IMR-90 (cell line): ENCODE data around the gene GRIN2A.

ENCODE experiments used
- CEBPB ChIP-seq: IDR thresholded peaks from 2 replicates; pipeline ENCODE4 v1.6.1; 2012; ENCODE audit warnings: low read depth, low read length, improper control_type of control experiment
- FOS ChIP-seq: fragments of 150-350 bp; IDR thresholded peaks from 2 replicates; pipeline ENCODE4 v1.6.1; 2016; ENCODE audit warnings: low read depth, low read length
- MAZ ChIP-seq: IDR thresholded peaks from 2 replicates; pipeline ENCODE4 v1.6.1; 2012; ENCODE audit warnings: low read depth, mild to moderate bottlenecking, low read length, improper control_type of control experiment, moderate library complexity, borderline replicate concordance
- MXI1 ChIP-seq: IDR thresholded peaks from 2 replicates; pipeline ENCODE4 v1.6.1; 2012; ENCODE audit warnings: low read depth, mild to moderate bottlenecking, low read length, moderate library complexity, borderline replicate concordance
- POLR2A ChIP-seq: IDR thresholded peaks from 2 replicates; pipeline ENCODE4 v1.6.1; 2012; ENCODE audit warnings: mild to moderate bottlenecking, low read depth, low read length
- TF ChIP-seq, protein P1 (sequence below): conservative IDR thresholded peaks from 2 replicates; pipeline ENCODE4 v1.5.1; 2012; ENCODE audit warnings: mild to moderate bottlenecking, low read depth, low read length, improper control_type of control experiment

DNA sequence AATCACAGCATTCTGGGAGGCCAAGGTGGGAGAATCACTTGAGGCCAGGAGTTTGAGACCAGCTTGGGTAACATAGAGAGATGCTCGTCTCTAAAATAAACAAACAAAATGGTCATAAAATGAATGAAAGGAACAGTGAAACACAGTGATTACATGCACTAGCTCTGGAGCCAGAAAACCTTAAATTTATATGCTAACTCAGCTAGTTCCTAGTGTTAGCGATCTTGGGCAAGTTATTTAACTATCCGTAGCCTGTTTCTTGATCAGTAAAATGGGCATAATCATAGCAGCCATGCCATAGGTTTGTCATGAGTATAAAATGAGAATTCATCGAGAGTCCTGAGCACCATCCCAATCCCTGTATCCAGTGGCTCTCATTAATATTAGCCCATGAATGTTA, 271.0 kb downstream of the GRIN2A start:
- no peak for TF ChIP-seq MAZ
- no peak for TF ChIP-seq CEBPB
- TF ChIP-seq, protein P1, sequence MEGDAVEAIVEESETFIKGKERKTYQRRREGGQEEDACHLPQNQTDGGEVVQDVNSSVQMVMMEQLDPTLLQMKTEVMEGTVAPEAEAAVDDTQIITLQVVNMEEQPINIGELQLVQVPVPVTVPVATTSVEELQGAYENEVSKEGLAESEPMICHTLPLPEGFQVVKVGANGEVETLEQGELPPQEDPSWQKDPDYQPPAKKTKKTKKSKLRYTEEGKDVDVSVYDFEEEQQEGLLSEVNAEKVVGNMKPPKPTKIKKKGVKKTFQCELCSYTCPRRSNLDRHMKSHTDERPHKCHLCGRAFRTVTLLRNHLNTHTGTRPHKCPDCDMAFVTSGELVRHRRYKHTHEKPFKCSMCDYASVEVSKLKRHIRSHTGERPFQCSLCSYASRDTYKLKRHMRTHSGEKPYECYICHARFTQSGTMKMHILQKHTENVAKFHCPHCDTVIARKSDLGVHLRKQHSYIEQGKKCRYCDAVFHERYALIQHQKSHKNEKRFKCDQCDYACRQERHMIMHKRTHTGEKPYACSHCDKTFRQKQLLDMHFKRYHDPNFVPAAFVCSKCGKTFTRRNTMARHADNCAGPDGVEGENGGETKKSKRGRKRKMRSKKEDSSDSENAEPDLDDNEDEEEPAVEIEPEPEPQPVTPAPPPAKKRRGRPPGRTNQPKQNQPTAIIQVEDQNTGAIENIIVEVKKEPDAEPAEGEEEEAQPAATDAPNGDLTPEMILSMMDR: no peak
- TF ChIP-seq FOS: no peak
- no peak for TF ChIP-seq MXI1
- TF ChIP-seq POLR2A: no peak
